Measurements from ENCODE around the gene BMP5.
"Not testable (repeated sequence)": the region's sequence is repeated elsewhere in the genome, so short reads cannot be mapped to it uniquely, and the experiment has no call there.

Gene BMP5

DNA sequence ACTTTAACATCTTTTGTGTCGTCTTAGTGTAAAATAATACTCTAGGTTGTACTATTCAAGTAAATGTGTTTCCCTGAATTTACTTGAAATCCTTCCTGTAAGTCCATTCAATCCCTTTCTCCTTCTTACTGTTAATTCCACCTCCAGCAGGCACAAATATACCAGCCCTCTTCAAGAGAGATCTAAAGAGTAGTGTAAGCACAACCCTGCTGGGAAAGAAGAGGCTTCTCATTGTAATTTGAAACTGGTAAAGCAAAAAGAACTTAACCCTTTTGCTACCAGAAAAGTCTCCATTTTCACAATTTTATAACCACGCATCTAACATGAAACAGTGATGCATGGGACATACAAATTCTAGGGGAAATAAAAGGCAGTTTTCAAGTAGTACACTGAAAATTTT, at the start of gene BMP5:
Gene BMP5, minus strand, starts transcription at position 191 of the 400 bp plus-strand sequence. CDS start 725 bp downstream, outside the sequence.
- DNase-seq, result no peak

DNA sequence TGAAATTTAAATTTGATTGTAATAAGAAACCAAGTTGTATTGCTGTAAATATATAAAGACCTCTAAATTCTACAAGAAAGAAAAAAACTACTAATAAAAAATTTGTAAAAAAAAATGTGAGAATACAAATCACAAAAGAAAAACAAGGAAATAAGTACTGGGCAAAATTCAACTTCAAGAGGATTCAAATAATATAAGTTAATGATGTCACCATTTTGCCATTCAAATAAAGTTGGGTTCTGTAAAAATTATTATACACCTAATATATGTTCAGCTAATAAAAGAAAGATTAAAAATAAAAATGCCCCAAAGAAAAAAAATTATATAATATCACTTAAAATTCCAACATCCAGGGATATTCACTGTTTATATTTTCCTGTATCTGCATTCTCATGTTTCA, 47.0 kb upstream of the BMP5 start:
- DNase-seq, result no peak

DNA sequence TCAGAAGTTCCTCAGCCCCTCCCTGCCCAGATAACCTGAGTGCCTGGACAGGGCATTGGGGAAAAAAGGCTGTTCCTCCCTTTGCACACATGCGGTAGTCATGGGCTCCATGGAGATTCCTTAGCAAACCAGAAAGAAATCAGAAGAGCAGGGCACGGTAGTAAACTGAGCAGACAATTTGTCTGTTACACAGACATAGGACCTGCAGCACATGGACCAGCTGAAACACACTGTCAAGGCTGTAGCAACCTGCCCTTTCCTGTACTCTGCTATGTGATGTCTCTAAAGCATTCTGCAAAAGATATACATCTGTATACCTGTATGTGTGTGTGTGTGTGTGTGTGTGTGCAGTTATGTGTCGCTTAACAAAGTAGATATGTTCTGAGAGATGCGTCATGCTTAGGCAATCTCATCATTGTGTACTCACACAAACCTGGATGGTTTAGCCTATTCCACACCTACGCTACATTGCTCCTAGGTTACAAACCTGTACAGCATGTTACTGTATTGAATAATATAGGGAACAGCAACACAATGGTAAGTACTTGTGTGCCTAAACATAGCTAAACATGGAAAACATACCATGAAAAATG, 44.4 kb upstream of the BMP5 start:
- no peak for DNase-seq

DNA sequence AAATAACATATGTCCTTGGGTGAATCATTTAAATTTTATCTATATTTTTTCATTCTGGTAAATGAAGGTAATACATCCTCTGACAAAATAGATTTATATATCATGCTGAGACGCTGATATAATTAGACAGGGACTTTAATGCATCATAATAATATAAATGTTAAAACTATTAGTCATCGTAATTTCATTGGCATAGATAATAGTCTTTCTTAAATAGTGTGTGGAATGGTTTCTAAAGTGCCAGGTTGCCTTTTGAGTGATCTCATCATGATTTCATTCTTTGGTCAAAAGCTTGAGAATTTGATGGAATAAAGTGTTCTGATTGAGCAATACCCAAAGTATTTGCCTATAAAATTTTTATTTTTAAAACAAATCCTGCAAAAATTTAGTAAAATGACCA, 43.2 kb upstream of the BMP5 start:
- no peak for DNase-seq

DNA sequence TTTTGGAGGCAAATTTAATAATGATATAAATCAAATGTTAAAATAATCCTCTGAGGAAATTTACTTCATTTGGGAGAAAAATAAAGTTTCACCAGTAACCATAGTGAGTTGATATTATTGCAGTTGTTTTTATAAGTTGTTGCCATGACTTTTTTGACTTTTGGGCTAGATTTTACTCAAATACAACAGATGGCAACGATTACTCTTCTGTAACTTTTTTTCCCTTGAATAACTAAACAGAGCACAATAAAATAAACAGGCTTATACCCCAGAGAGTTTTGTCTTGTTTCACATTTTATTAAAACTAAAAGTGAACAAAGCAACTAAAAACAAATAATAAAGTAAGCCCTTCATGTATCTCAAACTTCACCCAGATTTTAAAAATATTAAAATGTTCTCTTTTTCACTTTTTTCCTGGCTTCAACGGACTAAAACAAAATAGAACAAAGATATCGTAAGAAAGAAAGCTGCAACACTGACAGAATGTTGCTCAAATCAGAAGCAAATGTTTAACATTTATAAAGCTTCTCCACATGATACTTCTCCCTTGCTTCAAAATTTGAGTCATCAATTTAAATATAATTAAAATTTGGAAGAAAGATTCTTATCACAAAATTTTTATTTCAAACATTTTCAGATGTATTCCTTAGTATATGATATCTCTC, 42.5 kb upstream of the BMP5 start:
- DNase-seq, result no peak

DNA sequence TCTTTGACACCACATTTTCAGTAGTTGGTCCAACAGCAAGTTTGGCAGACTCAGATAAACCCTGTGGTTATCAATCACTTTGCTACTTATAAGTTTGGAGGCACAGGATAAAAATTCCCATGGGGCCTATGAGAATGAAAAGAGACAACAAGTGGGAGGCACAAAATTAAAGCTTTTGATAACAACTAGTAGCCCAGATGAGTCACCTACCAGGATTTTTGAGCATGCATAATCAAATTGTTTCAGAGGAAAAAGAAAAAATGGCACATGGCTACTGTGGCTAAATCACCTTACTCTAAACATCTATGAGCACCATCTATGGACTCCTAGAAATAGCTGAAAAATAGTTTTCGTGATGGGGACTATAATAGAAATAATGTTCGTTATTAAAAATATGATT, 40.8 kb upstream of the BMP5 start:
- DNase-seq, result no peak

DNA sequence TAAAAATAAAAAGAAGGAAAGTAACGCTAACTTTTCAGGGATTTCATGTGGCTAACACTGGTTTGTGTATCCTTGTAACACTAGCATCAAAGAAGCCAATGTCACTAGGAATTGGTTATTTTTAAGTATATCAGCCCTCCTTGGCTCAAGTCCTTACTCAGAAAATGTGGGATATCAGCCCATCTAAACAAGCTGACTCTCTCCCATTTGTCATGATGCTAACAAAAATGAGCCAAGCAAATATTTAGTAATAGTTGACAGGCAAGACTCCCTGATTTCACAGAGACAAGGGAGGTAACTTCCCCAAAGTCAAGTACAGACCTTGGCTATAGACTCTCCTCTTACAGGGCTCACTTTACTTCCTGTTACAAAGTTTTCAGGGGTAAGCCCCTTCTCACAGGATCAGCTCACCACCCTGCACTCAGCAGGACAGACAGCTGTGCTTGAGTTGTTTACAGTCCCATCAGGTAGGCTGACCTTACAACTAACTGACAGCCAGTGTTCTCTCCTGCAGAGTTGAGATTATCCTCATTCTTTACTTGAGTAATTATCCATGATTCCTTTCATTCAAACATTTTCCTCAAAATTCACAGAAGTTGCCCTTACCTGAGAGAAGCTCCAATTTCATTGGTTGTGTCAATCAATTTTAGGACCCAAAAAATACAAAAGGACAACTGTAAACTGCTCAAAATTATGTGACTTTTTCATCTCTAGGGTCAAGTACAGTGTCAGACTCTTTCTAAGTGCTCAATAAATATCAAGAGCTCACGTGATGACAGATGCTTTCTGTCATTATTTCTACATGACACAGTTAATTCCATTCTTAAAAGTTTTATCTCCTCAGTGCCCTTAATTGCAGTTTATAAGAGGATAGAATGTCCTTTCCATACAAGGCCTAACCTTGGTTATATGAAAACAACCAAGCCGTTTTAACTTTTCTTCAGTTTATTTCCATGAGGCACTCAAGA, 38.1 kb upstream of the BMP5 start:
- DNase-seq, result peak; percentile 21 to 31

DNA sequence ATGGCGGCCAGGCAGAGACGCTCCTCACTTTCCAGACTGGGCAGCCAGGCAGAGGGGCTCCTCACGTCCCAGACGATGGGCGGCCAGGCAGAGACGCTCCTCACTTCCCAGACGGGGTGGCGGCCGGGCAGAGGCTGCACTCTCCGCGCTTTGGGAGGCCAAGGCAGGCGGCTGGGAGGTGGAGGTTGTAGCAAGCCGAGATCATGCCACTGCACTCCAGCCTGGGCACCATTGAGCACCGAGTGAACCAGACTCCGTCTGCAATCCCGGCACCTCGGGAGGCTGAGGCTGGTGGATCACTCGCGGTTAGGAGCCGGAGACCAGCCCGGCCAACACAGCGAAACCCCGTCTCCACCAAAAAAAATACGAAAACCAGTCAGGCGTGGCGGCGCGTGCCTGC, 35.1 kb upstream of the BMP5 start:
- not testable (repeated sequence) for DNase-seq

DNA sequence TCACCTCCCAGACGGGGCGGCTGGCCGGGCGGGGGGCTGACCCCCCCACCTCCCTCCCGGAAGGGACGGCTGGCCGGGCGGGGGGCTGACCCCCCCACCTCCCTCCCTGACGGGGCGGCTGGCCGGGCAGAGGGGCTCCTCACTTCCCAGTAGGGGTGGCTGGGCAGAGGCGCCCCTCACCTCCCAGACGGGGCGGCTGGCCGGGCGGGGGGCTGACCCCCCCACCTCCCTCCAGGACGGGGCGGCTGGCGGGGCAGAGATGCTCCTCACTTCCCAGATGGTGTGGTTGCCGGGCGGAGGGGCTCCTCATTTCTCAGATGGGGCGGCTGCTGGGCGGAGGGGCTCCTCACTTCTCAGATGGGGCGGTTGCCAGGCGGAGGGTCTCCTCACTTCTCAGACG, 34.5 kb upstream of the BMP5 start:
- not testable (repeated sequence) for DNase-seq

DNA sequence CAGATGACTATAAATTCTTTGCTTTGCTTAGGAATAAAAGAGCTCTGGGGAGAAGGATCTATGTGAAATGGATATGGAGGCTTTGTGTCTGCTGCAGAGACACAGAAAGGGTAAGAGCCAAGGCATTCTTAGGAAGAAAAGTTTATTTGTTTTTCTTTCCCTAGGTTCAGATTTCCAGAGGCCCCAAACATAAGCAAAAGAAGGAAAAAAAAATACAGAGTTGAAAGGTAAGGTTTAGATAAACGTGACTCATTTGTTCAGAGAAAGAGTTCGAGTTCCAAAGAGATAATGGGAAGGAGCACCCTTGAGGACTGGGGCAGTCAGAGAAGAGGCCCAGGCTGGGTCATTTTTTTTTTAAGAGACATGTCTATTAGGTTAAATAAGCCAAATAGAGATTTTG, 27.4 kb upstream of the BMP5 start:
- DNase-seq, result no peak

DNA sequence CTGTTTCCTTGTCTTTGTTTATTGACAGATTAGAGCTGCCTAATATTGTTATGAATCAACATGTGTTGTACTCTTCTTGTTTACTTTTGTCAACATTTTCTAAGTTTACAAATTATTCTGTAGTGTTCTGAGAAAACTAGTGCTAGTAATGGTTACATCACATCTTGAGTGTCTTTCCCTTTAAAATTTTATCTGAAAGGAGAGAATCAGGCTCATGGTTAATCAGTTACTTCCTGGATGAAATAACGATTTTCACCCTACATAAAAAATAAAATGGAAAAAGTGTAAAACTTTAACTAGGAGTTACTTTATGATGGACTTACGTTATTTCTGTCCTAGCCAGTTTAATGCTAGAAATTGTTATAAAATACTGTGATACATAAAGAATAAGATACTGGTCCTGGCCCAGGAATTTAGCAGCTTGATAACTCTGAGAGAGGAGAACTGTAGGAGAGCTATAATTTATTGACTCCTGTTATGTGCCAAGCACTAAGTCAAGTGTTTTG, 26.4 kb upstream of the BMP5 start:
- DNase-seq, result no peak

DNA sequence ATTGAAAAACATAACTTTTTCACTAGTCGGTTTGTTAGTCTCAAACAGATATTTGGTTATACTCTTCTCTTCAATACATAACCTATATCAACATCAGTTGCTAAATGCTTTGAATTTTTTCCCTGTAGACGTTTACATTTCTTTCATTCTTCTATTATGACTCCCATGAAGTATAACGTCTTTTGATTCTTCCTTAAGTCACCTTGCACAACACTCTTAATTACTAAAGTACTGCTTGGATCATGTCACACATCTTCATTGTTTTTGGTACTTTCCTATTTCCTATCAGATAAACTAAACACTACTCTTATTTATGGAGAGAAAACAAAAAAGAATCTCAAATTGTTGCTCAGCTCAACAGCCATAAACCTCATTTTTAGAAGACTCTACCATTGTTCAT, 23.0 kb upstream of the BMP5 start:
- no peak for DNase-seq

DNA sequence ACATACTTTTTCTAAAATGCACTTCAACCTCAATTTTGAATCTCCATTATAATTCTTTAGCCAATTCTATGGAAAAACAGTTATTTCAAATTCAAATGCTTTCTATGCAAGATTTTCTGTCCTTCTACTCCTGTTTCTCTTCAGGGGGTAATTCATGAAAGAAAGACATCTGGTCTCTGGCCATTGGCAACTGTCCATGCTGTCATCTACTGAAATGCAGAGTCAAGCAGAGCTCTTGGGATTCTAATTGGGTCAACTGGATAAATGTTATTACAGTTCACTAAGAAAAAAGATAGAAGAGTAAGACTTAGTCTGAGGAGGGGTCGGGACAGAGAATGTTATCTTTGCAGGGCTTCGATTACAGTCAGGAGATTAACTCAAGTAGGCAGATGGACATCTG, 22.0 kb upstream of the BMP5 start:
- DNase-seq, result no peak

DNA sequence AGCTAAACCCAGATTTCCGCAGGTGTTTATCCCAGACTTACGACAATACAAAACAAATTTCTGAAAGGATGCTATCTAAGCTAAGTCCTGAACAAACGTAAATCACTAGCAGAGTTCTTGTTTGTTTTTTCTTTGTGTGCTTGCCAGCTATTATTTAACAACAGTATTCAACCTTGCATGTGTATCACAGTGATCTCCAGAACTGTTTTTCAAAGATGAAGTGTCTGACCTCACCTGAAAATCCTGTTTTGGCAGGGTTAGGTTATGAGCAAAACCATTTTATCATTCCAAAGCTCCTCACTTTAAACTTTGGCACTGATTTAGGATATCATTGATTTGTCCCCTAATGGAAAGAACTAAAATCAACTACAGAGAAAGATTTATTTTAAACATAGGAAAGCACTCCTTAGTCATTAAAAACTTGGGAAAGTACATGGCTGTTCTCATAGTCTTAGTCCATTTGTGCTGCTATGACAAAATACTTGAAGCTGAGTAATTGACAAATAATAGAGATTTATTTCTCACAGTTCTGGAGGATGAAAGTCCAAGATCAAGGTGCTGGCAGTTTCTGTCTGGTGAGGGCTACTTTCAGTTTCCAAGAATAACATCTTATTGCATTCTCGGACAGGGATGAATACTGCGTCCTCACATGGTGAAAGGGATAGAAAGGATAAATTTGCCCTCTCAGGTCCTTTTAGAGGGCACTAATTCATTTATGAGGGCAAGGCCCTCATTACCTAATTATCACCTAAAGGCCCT, 20.8 kb upstream of the BMP5 start:
- no peak for DNase-seq

DNA sequence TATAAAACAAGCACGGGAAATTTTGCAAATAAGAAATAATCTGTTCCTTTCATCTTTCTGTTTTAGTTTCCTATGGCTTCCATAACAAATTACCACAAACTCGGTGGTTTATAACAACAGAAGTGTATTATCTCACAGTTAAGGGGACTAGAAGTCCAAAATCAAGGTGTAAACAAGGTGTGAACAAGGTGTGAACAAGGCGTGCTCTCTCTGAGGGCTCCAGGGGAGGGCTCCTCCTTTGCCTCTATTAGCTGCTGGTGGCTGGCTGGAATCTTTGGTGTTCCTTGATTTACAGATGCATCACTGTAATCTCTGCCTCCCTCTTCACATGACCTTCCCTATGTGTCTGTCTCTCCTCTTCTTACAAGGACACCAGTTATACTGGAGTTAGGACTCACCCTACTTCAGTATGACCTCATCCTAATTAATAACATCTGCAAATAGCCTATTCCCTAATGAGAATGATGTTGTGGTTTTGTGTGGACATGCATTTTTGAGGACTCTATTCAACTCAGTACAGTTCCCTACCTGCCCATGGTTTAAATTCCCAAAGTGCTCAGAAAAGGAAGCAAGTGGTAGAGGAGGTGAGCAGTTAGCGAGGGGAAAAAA, 17.5 kb upstream of the BMP5 start:
- no peak for DNase-seq

DNA sequence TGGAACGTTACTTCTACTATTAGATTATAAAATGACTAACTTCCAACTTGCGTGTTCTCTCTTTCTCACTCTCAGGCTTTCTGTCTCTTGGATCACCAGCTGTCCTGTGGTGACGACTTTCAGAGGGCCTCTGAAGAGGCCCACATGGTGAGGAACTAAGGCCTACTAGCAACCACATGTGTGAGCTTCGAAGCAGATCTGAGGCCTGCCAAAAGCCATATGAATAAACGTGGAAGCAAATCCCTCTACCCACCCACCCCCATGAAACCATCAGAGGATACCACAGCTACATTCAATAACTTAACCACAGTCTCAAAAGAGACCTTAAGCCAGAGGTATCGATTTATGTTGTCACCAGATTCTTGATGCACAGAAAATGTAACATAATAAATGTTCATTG, 13.5 kb upstream of the BMP5 start:
- DNase-seq, result no peak

DNA sequence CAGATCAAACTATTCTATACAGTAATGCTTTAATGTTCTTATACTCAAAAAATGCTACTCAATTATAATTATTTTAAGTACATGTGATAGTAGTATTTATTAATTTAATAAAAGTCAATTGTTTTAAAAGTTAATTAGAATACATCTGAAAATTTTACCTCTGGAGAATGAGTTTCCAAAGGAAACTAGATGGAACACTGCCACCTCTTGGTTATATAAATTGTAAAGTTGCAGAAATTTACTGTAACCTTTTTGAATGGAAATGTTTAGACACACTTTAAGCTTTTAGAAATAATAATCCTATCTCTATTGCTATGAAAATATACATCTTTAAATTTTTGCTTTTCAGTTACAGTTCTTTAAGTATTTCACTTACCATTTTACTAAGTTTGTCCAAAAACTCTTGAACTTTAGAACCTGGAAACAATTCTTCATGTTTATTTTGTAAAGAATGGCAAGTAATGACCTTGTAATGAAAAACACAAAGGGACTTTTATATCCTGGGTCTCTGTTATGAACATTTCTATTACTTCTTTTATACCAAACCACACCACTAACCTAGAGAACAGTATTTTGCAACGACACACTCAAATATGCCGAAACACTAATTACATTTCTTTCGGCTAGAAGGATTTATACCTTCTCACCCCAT, 10.9 kb upstream of the BMP5 start:
- peak; percentile 47 to 51 for DNase-seq

DNA sequence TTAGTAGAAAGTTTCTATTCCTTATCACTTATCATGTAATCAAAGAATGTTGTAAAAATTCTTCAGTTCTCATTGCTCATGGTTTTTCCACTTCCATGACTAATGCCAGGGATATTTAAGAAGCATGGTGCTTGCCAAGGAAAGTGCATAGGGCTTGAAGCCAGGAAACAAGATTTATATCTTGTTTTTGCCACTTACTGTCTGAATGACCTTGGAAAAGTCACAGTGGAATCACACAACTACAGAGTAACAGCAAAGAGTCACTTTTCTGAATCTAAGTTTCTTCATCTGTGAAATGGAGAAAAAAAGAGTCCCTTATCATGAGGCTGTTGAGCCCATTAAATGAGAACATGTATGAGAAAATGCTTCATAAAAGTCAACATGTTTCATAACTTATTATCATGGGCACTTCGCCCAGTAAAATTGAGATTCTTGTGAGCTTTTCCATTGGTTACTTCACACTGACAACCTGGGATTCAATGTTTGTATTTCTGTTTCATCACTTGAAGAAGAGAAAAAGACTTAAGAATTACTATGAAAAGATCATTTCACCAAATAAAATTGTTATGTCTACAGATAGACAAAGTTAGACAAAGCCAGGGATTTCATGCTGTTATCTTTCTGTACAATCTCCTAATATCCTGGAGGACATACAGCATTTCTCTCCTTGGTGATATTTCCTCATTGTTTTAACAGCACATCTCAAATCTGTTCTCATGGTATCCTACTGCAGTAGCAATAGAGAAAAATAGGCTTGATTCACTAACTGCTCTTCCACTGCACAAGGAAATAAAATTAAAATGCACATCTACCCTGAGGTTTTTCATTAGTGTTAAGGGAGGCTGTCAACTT, 7.6 kb upstream of the BMP5 start:
- DNase-seq, result no peak

DNA sequence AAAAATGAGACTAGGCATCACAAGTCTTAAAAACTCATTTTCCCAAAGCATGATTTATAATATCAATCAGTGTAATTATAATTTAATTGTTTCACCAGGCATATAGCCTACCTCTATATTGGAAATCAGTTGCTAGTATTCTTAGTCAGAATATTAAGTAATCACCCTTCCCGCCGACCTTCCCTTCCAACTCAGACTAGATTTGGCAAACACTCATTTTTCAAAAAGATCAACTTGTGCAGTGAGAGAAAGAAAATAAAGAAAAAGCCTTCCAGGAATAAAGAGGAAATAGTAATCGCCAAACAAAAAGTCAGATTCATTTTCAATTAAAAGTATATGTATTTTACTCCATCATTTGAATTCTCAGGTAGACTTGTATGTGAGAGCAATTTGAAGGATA, 1.9 kb upstream of the BMP5 start:
- no peak for DNase-seq

DNA sequence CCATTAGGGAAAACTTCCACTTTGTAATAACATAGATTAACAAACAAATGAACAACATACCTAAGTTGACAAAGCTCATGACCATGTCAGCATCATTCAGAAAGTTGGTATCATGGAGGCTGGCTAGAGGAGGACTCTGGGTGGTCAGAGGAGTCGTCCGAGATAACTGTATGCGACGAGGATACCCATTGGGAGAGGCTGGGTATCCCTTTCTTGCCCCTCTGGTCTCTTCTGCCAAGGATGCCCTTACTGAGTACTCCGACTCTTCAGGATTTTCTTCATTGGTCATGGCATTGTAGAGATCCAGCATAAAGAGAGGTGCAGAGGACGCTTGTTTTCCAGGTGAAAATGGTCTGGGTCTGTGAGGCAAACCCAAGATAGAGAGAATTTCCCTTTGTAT, 1.1 kb downstream of the BMP5 start:
- DNase-seq, result no peak

DNA sequence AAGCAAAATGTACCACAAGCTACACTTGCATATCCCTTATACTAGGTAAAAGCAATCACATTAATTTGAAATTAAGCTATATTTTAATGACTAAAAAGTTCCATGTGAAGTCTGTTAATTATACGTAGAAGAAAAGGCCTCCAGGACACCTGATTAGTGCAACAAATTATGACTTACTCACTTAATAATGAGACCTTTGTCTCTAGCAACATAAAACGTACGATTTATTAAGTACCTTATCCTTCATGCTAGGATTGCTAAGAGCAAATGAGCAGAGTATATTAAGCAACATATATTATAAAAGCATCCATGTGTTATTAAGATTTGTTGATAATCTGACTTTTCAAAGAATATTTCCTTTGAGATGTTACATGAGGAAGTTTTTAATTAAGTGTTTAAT, 2.5 kb downstream of the BMP5 start:
- DNase-seq, result no peak

All from AML-193 (cell line).